GM12878 (cell line): ENCODE data around the gene PDSS2. TPM values are rescaled to one million over a fixed set of nuclear protein-coding genes. Genes with fewer than 3 reads are reported as not detected.

Experiments used
- ATAC-seq: fragments of 200-7000 bp; cut with Tn5 transposase; 3 replicates; pipeline ENCODE4 v1.9.1; 2020; ENCODE audit warnings: mild to moderate bottlenecking, moderate library complexity
- BruUV-seq: library from RNA; stranded (reverse); fragments of 400-500 nt; replicated peaks from 2 replicates; lab custom pipeline; 2021; lab: Mats Ljungman, UMichigan
- CTCF ChIA-PET: fragments of 300-600 bp; sonication (Branson Sonifier 250); formaldehyde crosslinking; extraction: SDS; loops from one replicate; lab custom pipeline; 2021; ENCODE audit warnings: inconsistent platforms; lab: Yijun Ruan, JAX
- POLR2A ChIA-PET: fragments of 350-600 bp; formaldehyde crosslinking; extraction: SDS; loops from one replicate; lab custom pipeline; 2021; ENCODE audit warnings: inconsistent platforms; lab: Charles Lee
- RAD21 ChIA-PET: fragments of 300-600 bp; sonication (Branson Sonifier 250); formaldehyde crosslinking; loops from one replicate; lab custom pipeline; 2023; ENCODE audit warnings: antibody characterized with exemption; ENCODE audit not compliant: unreplicated experiment; lab: Charles Lee
- SMC1A ChIA-PET: fragments of 300-600 bp; sonication (Branson Sonifier 250); formaldehyde crosslinking; loops from one replicate; lab custom pipeline; 2023; ENCODE audit not compliant: unreplicated experiment, uncharacterized antibody; lab: Charles Lee
- DNase-seq: peaks from one replicate; pipeline ENCODE4 v3.0.0-alpha.2; 2011; ENCODE audit warnings: low read depth, low spot score
- FAIRE-seq: peaks from 3 replicates; lab custom pipeline; 2011; peaks lifted over from hg19 to GRCh38; lab: Jason Lieb, UNC
- H2AFZ ChIP-seq: 2 replicates; pipeline ENCODE4 v1.6.0; 2011; ENCODE audit warnings: low read depth, low read length, control low read depth; ENCODE audit not compliant: control insufficient read depth
- H3K27ac ChIP-seq: 2 replicates; pipeline ENCODE4 v1.5.1; 2011; ENCODE audit warnings: control low read depth; ENCODE audit not compliant: control insufficient read depth, insufficient read depth
- H3K27me3 ChIP-seq, 2 experiments: replicated peaks in 1 of 2; 2 replicates each; pipeline versions ENCODE4 v1.6.0 to v1.6.1; 2011; ENCODE audit warnings: low read length in 1 of 2; ENCODE audit not compliant: control insufficient read depth in 2 of 2, insufficient read depth in 2 of 2
- H3K36me3 ChIP-seq, 2 experiments: 2 replicates each; pipeline ENCODE4 v1.5.1; 2011; ENCODE audit warnings: low read length in 1 of 2; ENCODE audit not compliant: control insufficient read depth in 2 of 2, insufficient read depth in 2 of 2
- H3K4me1 ChIP-seq: 2 replicates; pipeline ENCODE4 v1.6.1; 2011; ENCODE audit warnings: mild to moderate bottlenecking, low read length, moderate library complexity, mixed read lengths; ENCODE audit not compliant: control insufficient read depth, insufficient read depth
- H3K4me2 ChIP-seq: 2 replicates; pipeline ENCODE4 v1.6.0; 2011; ENCODE audit warnings: control low read depth; ENCODE audit not compliant: control insufficient read depth, insufficient read depth
- H3K4me3 ChIP-seq: fragments of 200-600 bp; sonication (generic); 2 replicates; pipeline ENCODE4 v1.5.1; 2016
- H3K79me2 ChIP-seq: 2 replicates; pipeline ENCODE4 v1.6.0; 2011; ENCODE audit warnings: low read length; ENCODE audit not compliant: control insufficient read depth, insufficient read depth
- H3K9ac ChIP-seq: 2 replicates; pipeline ENCODE4 v1.8.0; 2011; ENCODE audit warnings: low read length, control low read depth, mixed read lengths; ENCODE audit not compliant: control insufficient read depth, insufficient read depth
- H3K9me3 ChIP-seq: replicated peaks from 3 replicates; pipeline ENCODE4 v1.5.1; 2011; ENCODE audit warnings: mild to moderate bottlenecking, low read length; ENCODE audit not compliant: control insufficient read depth, insufficient read depth
- H4K20me1 ChIP-seq: 2 replicates; pipeline ENCODE4 v1.6.0; 2011; ENCODE audit not compliant: control insufficient read depth, insufficient read depth
- ATF2 ChIP-seq: IDR thresholded peaks from 2 replicates; pipeline ENCODE4 v1.6.1; 2012; ENCODE audit warnings: low read length, inconsistent platforms
- ATF3 ChIP-seq: IDR thresholded peaks from 2 replicates; pipeline ENCODE4 v1.6.1; 2011; ENCODE audit warnings: low read depth, mild to moderate bottlenecking, low read length, moderate library complexity, borderline replicate concordance; ENCODE audit errors: extremely low read depth
- CBX5 ChIP-seq: sonication (generic); IDR thresholded peaks from 2 replicates; pipeline ENCODE4 v1.6.1; 2016; ENCODE audit warnings: low read depth, moderate library complexity, mild to moderate bottlenecking, inconsistent platforms
- CHD2 ChIP-seq: IDR thresholded peaks from 2 replicates; pipeline ENCODE4 v1.6.1; 2011; ENCODE audit warnings: low read depth, low read length, improper control_type of control experiment, borderline replicate concordance
- E2F4 ChIP-seq: IDR thresholded peaks from 2 replicates; pipeline ENCODE4 v1.6.1; 2012; ENCODE audit warnings: low read depth, low read length, improper control_type of control experiment
- FOS ChIP-seq: IDR thresholded peaks from 3 replicates; pipeline ENCODE4 v1.6.1; 2011; ENCODE audit warnings: borderline replicate concordance; ENCODE audit not compliant: insufficient read length; ENCODE audit errors: extremely low read depth
- FOXM1 ChIP-seq: IDR thresholded peaks from 2 replicates; pipeline ENCODE4 v1.6.1; 2012; ENCODE audit warnings: low read depth, mild to moderate bottlenecking, inconsistent platforms, low read length, moderate library complexity
- HDGF ChIP-seq: fragments of 450-650 bp; IDR thresholded peaks from 2 replicates; pipeline ENCODE4 v1.6.1; 2016; ENCODE audit warnings: antibody characterized with exemption
- KAT2A ChIP-seq: conservative IDR thresholded peaks from 2 replicates; pipeline ENCODE4 v1.6.1; 2011; ENCODE audit warnings: low read depth, low read length; ENCODE audit not compliant: control insufficient read depth
- POLR2AphosphoS5 ChIP-seq: IDR thresholded peaks from 2 replicates; pipeline ENCODE4 v1.6.1; 2011; ENCODE audit warnings: mild to moderate bottlenecking, low read length, inconsistent platforms
- RAD51 ChIP-seq: fragments of 450-650 bp; IDR thresholded peaks from 2 replicates; pipeline ENCODE4 v1.6.1; 2016; ENCODE audit warnings: moderate library complexity, mild to moderate bottlenecking, inconsistent platforms
- SMAD1 ChIP-seq: fragments of 450-650 bp; IDR thresholded peaks from 2 replicates; pipeline ENCODE4 v1.6.1; 2018; ENCODE audit warnings: mild to moderate bottlenecking, low read depth; ENCODE audit not compliant: partially characterized antibody
- SPI1 ChIP-seq: IDR thresholded peaks from 2 replicates; pipeline ENCODE4 v1.6.1; 2011; ENCODE audit warnings: low read depth, mild to moderate bottlenecking, low read length, moderate library complexity, borderline replicate concordance; ENCODE audit not compliant: insufficient read depth
- WGBS: methylation state at CpG from one replicate; pipeline ENCODE4 v1.1.6; 2016; ENCODE audit warnings: low lambda C conversion rate; ENCODE audit not compliant: insufficient replicate concordance, insufficient coverage; ENCODE audit errors: missing lambda C conversion rate; 5-methylcytosine and 5-hydroxymethylcytosine counted together
- in situ Hi-C: fragments of 300-500 bp; cut with MboI; formaldehyde crosslinking; loops from 9 replicates; pipeline ENCODE4 v1.14.3; 2018; ENCODE audit warnings: mixed read lengths
- intact Hi-C: fragments of 100-400 bp; cut with micrococcal nuclease; formaldehyde crosslinking; loops from one replicate; pipeline ENCODE4 v1.14.2; 2022; ENCODE audit not compliant: unreplicated experiment
- polyA plus RNA-seq, 11 experiments: library from polyadenylated mRNA; depleted of rRNA in 4 of 11; unstranded in 6 of 11; stranded (reverse) in 5 of 11; fragments of >200 nt; fragmentation: Nextera tagmentation in 4 of 11; fragmentation: Illumina TruSeq in 1 of 11; extraction: Ambion mirVana in 4 of 11; extraction: Trizol in 1 of 11; gene quantifications; 1 replicate in 1 of 11; 2 replicates in 10 of 11; pipeline versions ENCODE4 v1.2.1 to v1.2.3, GENCODE V29; 2011 to 2016; ENCODE audit warnings: inconsistent platforms in 2 of 11, missing spikeins in 2 of 11, low read depth in 1 of 11
- total RNA-seq, 4 experiments: library from RNA; depleted of rRNA in 3 of 4; stranded (reverse); fragments of >200 nt in 3 of 4; fragmentation: Illumina TruSeq in 1 of 4; extraction: Trizol in 1 of 4; gene quantifications; 2 replicates each; pipeline versions ENCODE4 v1.2.1 to v1.2.3, GENCODE V29; 2013 to 2021

Gene PDSS2
- total and polyA plus RNA-seq, 10 of the 15 experiments (the other 5 are each of a cell fraction or from before 2014, with no cell fraction given) = 7.7 to 15.5 (median 9.6) TPM

DNA sequence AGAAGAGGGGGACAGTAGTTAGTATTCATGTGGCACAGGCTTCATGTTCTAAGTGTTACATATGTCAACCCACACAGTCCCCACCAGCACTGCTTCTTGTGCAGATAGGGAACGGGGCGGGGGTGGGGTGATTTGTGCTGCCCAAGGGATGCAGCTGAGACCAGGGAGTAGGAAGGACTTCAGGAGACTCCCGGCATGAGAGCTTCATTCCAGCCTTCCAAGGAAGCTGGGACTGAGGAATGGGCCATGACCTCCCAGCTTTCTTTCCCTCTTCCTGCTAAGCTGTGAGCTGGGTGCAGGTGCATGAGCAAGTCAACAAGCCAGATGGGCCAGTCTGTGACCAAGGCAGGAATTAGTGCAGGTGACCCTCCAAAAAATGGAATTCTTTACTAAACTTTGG is 353.2 kb downstream of the PDSS2 start:
- BruUV-seq = no TSS peak
- Histone ChIP-seq H3K9me3 (no peaks in the 10 kb centered on the region), H3K4me3 (no peak overlapping the region), H3K79me2 (no peaks in the 10 kb centered on the region), H3K27me3 (no peaks in the 10 kb centered on the region), H2AFZ (no peak overlapping the region), H4K20me1 (peaks cover 2% of the 10 kb centered on the region; the same call in 1 of the 2 replicates), H3K9ac (no peak overlapping the region), H3K4me2 (no peak overlapping the region), H3K27ac (no peak overlapping the region), H3K4me1 (peaks cover 9% of the 10 kb centered on the region), H3K36me3 (no peaks in the 10 kb centered on the region)
- ATAC-seq = no peak
- RAD21 ChIA-PET = no interaction called here
- no peak for FAIRE-seq
- WGBS = 98% methylated on average over 3 of the region's 3 CpGs
- DNase-seq = no peak
- POLR2A ChIA-PET = interaction anchor here (0.5 kb wide), 1 partner anchor 11 kb away, joined by 4 read pairs; no protein-coding TSS in a partner anchor
- TF ChIP-seq ATF3 (no peak), FOXM1 (no peak), FOS (no peak), RAD51 (no peak), HDGF (no peak)
- intact Hi-C loops = no loop called here
- in situ Hi-C loops = no loop called here
- CTCF ChIA-PET = interaction anchor here (0.6 to 1.9 kb wide), 2 partner anchors 64 to 210 kb away, joined by 4 to 5 read pairs; no protein-coding TSS in a partner anchor
- SMC1A ChIA-PET = interaction anchor here (1.4 kb wide), 1 partner anchor 88 kb away, joined by 4 read pairs; no protein-coding TSS in a partner anchor

- peaks cover 2% of the 10 kb centered on the region; the same call in 1 of the 2 replicates for H4K20me1 ChIP-seq
- no peak for ATAC-seq
- in situ Hi-C loops (no loop called here), intact Hi-C loops (no loop called here)
- H3K4me2 ChIP-seq = no peak overlapping the region
- H3K27ac ChIP-seq = no peak overlapping the region
- ChIA-PET SMC1A (interaction anchor here (1.4 kb wide), 1 partner anchor 87 kb away, joined by 4 read pairs; no protein-coding TSS in a partner anchor), CTCF (interaction anchor here (1.9 kb wide), 1 partner anchor 211 kb away, joined by 5 read pairs; no protein-coding TSS in a partner anchor), POLR2A (no interaction called here), RAD21 (no interaction called here)
- H3K36me3 ChIP-seq = no peaks in the 10 kb centered on the region
- no peaks in the 10 kb centered on the region for H3K27me3 ChIP-seq
- no peak overlapping the region for H2AFZ ChIP-seq
- no peaks in the 10 kb centered on the region for H3K79me2 ChIP-seq
- no peaks in the 10 kb centered on the region for H3K9me3 ChIP-seq
- no TSS peak for BruUV-seq
- DNase-seq = no peak
- H3K4me3 ChIP-seq = no peak overlapping the region
- H3K9ac ChIP-seq = no peak overlapping the region
- H3K4me1 ChIP-seq = peaks cover 10% of the 10 kb centered on the region
- no peak for FAIRE-seq
- WGBS = 91% methylated on average over 7 of the region's 7 CpGs
- TF ChIP-seq CBX5 = no peak
- no peak for TF ChIP-seq ATF2
- TF ChIP-seq HDGF = no peak
- no peak for TF ChIP-seq POLR2AphosphoS5
- TF ChIP-seq CHD2 = no peak
- no peak for TF ChIP-seq KAT2A
- no peak for TF ChIP-seq SMAD1
- TF ChIP-seq E2F4 = no peak
- no peak for TF ChIP-seq SPI1
- no peak for TF ChIP-seq FOS
These were observed 353.8 kb downstream of the PDSS2 start for GRCh38 chr6:107105511-107106116.
